ENCODE data around the gene BRINP1. TPM values are rescaled to one million over a fixed set of nuclear protein-coding genes. Genes with fewer than 3 reads are reported as not detected.

The BRINP1 gene
- total and polyA plus RNA-seq, 2 donors (not counting 3 experiments of a cell fraction or from before 2014, with no cell fraction given), result 0.04 TPM; not detected in 1

GRCh38 chr9:119343059-119343990 lies 25.9 kb downstream of the BRINP1 start:
- no peak overlapping the region for H3K4me2 ChIP-seq (ENCODE audit: insufficient read depth, low read length)
- CTCF ChIA-PET, result no interaction called here
- TF ChIP-seq POLR2AphosphoS5 (IDR thresholded peaks at IDR 0.05; ENCODE audit: insufficient read depth, low read depth, low read length) (no peak), MYC (IDR thresholded peaks at IDR 0.05; ENCODE audit: low read depth, low read length) (no peak), MAX (IDR thresholded peaks at IDR 0.05; ENCODE audit: insufficient read depth, insufficient read length) (no peak), FOS (IDR thresholded peaks at IDR 0.05; ENCODE audit: borderline replicate concordance, insufficient read depth, low read length) (no peak), JUN (IDR thresholded peaks at IDR 0.05; ENCODE audit: borderline replicate concordance, insufficient read depth, insufficient read length, low read depth) (no peak), GATA2 (IDR thresholded peaks at IDR 0.05; ENCODE audit: insufficient read depth, insufficient read length, low read depth, low read length) (no peak)
- H3K27ac ChIP-seq (ENCODE audit: insufficient read depth, low read depth, low read length), result no peak overlapping the region
- DNase-seq (ENCODE audit: low read depth, low spot score), result no peak
- FAIRE-seq, result no peak
- no peaks in the 10 kb centered on the region for H3K79me2 ChIP-seq (ENCODE audit: control insufficient read depth, insufficient read depth, low read length)
- no peak overlapping the region for H3K9ac ChIP-seq (replicated peaks; ENCODE audit: extremely low read depth, insufficient read depth, low read length)
- no TSS peak for BruUV-seq (replicated peaks)
- no peaks in the 10 kb centered on the region for H3K9me3 ChIP-seq (replicated peaks; ENCODE audit: control insufficient read depth, insufficient read depth, low read length)
- H3K36me3 ChIP-seq (ENCODE audit: control insufficient read depth in 2 of 2, extremely low read depth in 1 of 2, insufficient read depth in 2 of 2, low read length in 2 of 2), result no peaks in the 10 kb centered on the region
- dilution Hi-C loops (cut with MboI; ENCODE audit: extremely low pct_ligation_motif_present, low sequenced_read_pairs) (no loop called here), intact Hi-C loops (cut with micrococcal nuclease) (no loop called here)
- no peaks in the 10 kb centered on the region for H4K20me1 ChIP-seq (replicated peaks; ENCODE audit: control insufficient read depth, extremely low read depth, insufficient read depth, low read length)
- POLR2A ChIA-PET, result no interaction called here
- H3K27me3 ChIP-seq (ENCODE audit: control insufficient read depth in 2 of 2, insufficient read depth in 2 of 2, low read length in 2 of 2), result no peaks in the 10 kb centered on the region
- H3K4me1 ChIP-seq (ENCODE audit: control insufficient read depth, extremely low read depth, insufficient read depth, low read length), result no peaks in the 10 kb centered on the region
- no peaks in the 10 kb centered on the region for H3K9me1 ChIP-seq (replicated peaks; ENCODE audit: control insufficient read depth, extremely low read depth, insufficient read depth, low read length)
- no peak overlapping the region for H3K4me3 ChIP-seq (replicated peaks in 1 of 3; ENCODE audit: insufficient read depth in 1 of 3, low read depth in 1 of 3, low read length in 3 of 3)
- no peak overlapping the region for H2AFZ ChIP-seq (ENCODE audit: low read depth, low read length)

GRCh38 chr9:119339056-119339455 lies 30.2 kb downstream of the BRINP1 start:
- intact Hi-C loops (cut with micrococcal nuclease) (no loop called here), dilution Hi-C loops (cut with MboI; ENCODE audit: extremely low pct_ligation_motif_present, low sequenced_read_pairs) (no loop called here)
- Histone ChIP-seq H3K4me1 (ENCODE audit: control insufficient read depth, extremely low read depth, insufficient read depth, low read length) (no peaks in the 10 kb centered on the region), H3K9me1 (replicated peaks; ENCODE audit: control insufficient read depth, extremely low read depth, insufficient read depth, low read length) (no peaks in the 10 kb centered on the region), H3K79me2 (ENCODE audit: control insufficient read depth, insufficient read depth, low read length) (no peaks in the 10 kb centered on the region), H2AFZ (ENCODE audit: low read depth, low read length) (no peak overlapping the region), H3K9ac (replicated peaks; ENCODE audit: extremely low read depth, insufficient read depth, low read length) (no peak overlapping the region), H3K27ac (ENCODE audit: insufficient read depth, low read depth, low read length) (no peak overlapping the region), H3K36me3 (ENCODE audit: control insufficient read depth in 2 of 2, extremely low read depth in 1 of 2, insufficient read depth in 2 of 2, low read length in 2 of 2) (no peaks in the 10 kb centered on the region), H4K20me1 (replicated peaks; ENCODE audit: control insufficient read depth, extremely low read depth, insufficient read depth, low read length) (no peaks in the 10 kb centered on the region), H3K4me3 (replicated peaks in 1 of 3; ENCODE audit: insufficient read depth in 1 of 3, low read depth in 1 of 3, low read length in 3 of 3) (no peak overlapping the region), H3K9me3 (replicated peaks; ENCODE audit: control insufficient read depth, insufficient read depth, low read length) (no peaks in the 10 kb centered on the region), H3K27me3 (ENCODE audit: control insufficient read depth in 2 of 2, insufficient read depth in 2 of 2, low read length in 2 of 2) (no peaks in the 10 kb centered on the region), H3K4me2 (ENCODE audit: insufficient read depth, low read length) (no peak overlapping the region)
- POLR2A ChIA-PET, result no interaction called here
- TF ChIP-seq MYC (IDR thresholded peaks at IDR 0.05; ENCODE audit: low read depth, low read length) (no peak), EZH2 (IDR thresholded peaks at IDR 0.05; ENCODE audit: borderline replicate concordance, low read depth, low read length, severe bottlenecking) (no peak), POLR2A (IDR thresholded peaks at IDR 0.05; ENCODE audit: low read depth, low read length) (no peak), JUN (IDR thresholded peaks at IDR 0.05; ENCODE audit: borderline replicate concordance, insufficient read depth, insufficient read length, low read depth) (no peak), CTCF (IDR thresholded peaks at IDR 0.05; ENCODE audit: extremely low read depth in 1 of 2, insufficient read depth in 1 of 2, low read depth in 1 of 2, low read length in 2 of 2) (no peak), FOS (IDR thresholded peaks at IDR 0.05; ENCODE audit: borderline replicate concordance, insufficient read depth, low read length) (no peak), POLR2AphosphoS5 (IDR thresholded peaks at IDR 0.05; ENCODE audit: insufficient read depth, low read depth, low read length) (no peak), GATA2 (IDR thresholded peaks at IDR 0.05; ENCODE audit: insufficient read depth, insufficient read length, low read depth, low read length) (no peak), MAX (IDR thresholded peaks at IDR 0.05; ENCODE audit: insufficient read depth, insufficient read length) (no peak)
- DNase-seq (ENCODE audit: low read depth, low spot score) (no peak), FAIRE-seq (no peak)
- CTCF ChIA-PET, result no interaction called here
- BruUV-seq (replicated peaks), result no TSS peak

All from endothelial cell of umbilical vein (primary cell).